Neuron (in vitro differentiated cells): ENCODE measurements around the gene CPNE2.

Source experiments
- H2AFZ ChIP-seq: one replicate; pipeline ENCODE4 v1.6.1; 2013; ENCODE audit warnings: low read depth, mild to moderate bottlenecking, inconsistent platforms, low read length, moderate library complexity
- H3K27me3 ChIP-seq: one replicate; pipeline ENCODE4 v1.6.1; 2013; ENCODE audit warnings: low read length; ENCODE audit not compliant: insufficient read depth
- H3K36me3 ChIP-seq: one replicate; pipeline ENCODE4 v1.6.1; 2013; ENCODE audit warnings: low read length; ENCODE audit not compliant: insufficient read depth
- H3K4me1 ChIP-seq: one replicate; pipeline ENCODE4 v1.6.1; 2013; ENCODE audit warnings: low read length; ENCODE audit not compliant: insufficient read depth
- H3K4me3 ChIP-seq: 2 replicates; pipeline ENCODE4 v1.5.1; 2013; ENCODE audit warnings: mild to moderate bottlenecking, low read length, moderate library complexity
- H3K9me3 ChIP-seq: one replicate; pipeline ENCODE4 v1.6.1; 2013; ENCODE audit warnings: low read length

The CPNE2 gene

GRCh38 chr16:57125969-57126368 is 33.6 kb downstream of the CPNE2 start:
- no peak overlapping the region for H3K4me3 ChIP-seq
- H2AFZ ChIP-seq, result no peak overlapping the region
- no peaks in the 10 kb centered on the region for H3K27me3 ChIP-seq
- no peaks in the 10 kb centered on the region for H3K9me3 ChIP-seq
- peaks cover 5% of the 10 kb centered on the region for H3K4me1 ChIP-seq
- H3K36me3 ChIP-seq, result peaks cover under 1% of the 10 kb centered on the region

GRCh38 chr16:57126411-57126810 is 34.0 kb downstream of the CPNE2 start:
- no peaks in the 10 kb centered on the region for H3K9me3 ChIP-seq
- peaks cover 9% of the 10 kb centered on the region for H3K4me1 ChIP-seq
- no peaks in the 10 kb centered on the region for H3K36me3 ChIP-seq
- H2AFZ ChIP-seq, result no peak overlapping the region
- H3K4me3 ChIP-seq, result no peak overlapping the region
- no peaks in the 10 kb centered on the region for H3K27me3 ChIP-seq

GRCh38 chr16:57127037-57127763 is 34.8 kb downstream of the CPNE2 start:
- no peaks in the 10 kb centered on the region for H3K27me3 ChIP-seq

GRCh38 chr16:57127836-57128235 is 35.5 kb downstream of the CPNE2 start:
- H3K4me1 ChIP-seq, result peaks cover 23% of the 10 kb centered on the region
- H3K27me3 ChIP-seq, result no peaks in the 10 kb centered on the region
- H2AFZ ChIP-seq, result no peak overlapping the region
- H3K9me3 ChIP-seq, result no peaks in the 10 kb centered on the region
- no peak overlapping the region for H3K4me3 ChIP-seq
- no peaks in the 10 kb centered on the region for H3K36me3 ChIP-seq

More at GRCh38 chr16:57127037-57127763, 34.8 kb downstream of the CPNE2 start:
- Histone ChIP-seq H2AFZ (no peak overlapping the region), H3K4me1 (peaks cover 16% of the 10 kb centered on the region), H3K9me3 (no peaks in the 10 kb centered on the region), H3K36me3 (no peaks in the 10 kb centered on the region), H3K4me3 (no peak overlapping the region)

- no peaks in the 10 kb centered on the region for H3K36me3 ChIP-seq
- H3K4me1 ChIP-seq, result peaks cover 27% of the 10 kb centered on the region
- H2AFZ ChIP-seq, result no peak overlapping the region
- H3K9me3 ChIP-seq, result no peaks in the 10 kb centered on the region
- no peak overlapping the region for H3K4me3 ChIP-seq
- no peaks in the 10 kb centered on the region for H3K27me3 ChIP-seq
Measured at GRCh38 chr16:57128771-57129389, 36.5 kb downstream of the CPNE2 start.

- Histone ChIP-seq H2AFZ (no peak overlapping the region), H3K4me1 (peaks cover 23% of the 10 kb centered on the region), H3K36me3 (no peaks in the 10 kb centered on the region), H3K4me3 (no peak overlapping the region), H3K27me3 (no peaks in the 10 kb centered on the region), H3K9me3 (no peaks in the 10 kb centered on the region)
Measured at GRCh38 chr16:57130950-57131321, 38.6 kb downstream of the CPNE2 start.

GRCh38 chr16:57131351-57131970 is 39.1 kb downstream of the CPNE2 start:
- Histone ChIP-seq H2AFZ (no peak overlapping the region), H3K4me3 (no peak overlapping the region), H3K27me3 (no peaks in the 10 kb centered on the region), H3K4me1 (peaks cover 23% of the 10 kb centered on the region), H3K9me3 (no peaks in the 10 kb centered on the region), H3K36me3 (no peaks in the 10 kb centered on the region)

GRCh38 chr16:57132470-57132869 is 40.1 kb downstream of the CPNE2 start:
- Histone ChIP-seq H2AFZ (no peak overlapping the region), H3K4me1 (peaks cover 23% of the 10 kb centered on the region), H3K27me3 (no peaks in the 10 kb centered on the region), H3K36me3 (peaks cover 3% of the 10 kb centered on the region), H3K9me3 (no peaks in the 10 kb centered on the region), H3K4me3 (no peak overlapping the region)

- H3K27me3 ChIP-seq, result no peaks in the 10 kb centered on the region
- no peak overlapping the region for H3K4me3 ChIP-seq
- H3K9me3 ChIP-seq, result no peaks in the 10 kb centered on the region
- H3K4me1 ChIP-seq, result peaks cover 23% of the 10 kb centered on the region
- H3K36me3 ChIP-seq, result peaks cover 3% of the 10 kb centered on the region
- no peak overlapping the region for H2AFZ ChIP-seq
Measured at GRCh38 chr16:57133031-57133430, 40.6 kb downstream of the CPNE2 start.

- H3K4me1 ChIP-seq, result peaks cover 23% of the 10 kb centered on the region
- H3K4me3 ChIP-seq, result no peak overlapping the region
- H3K36me3 ChIP-seq, result peaks cover 3% of the 10 kb centered on the region
- H2AFZ ChIP-seq, result no peak overlapping the region
- no peaks in the 10 kb centered on the region for H3K9me3 ChIP-seq
- H3K27me3 ChIP-seq, result no peaks in the 10 kb centered on the region
Measured at GRCh38 chr16:57133886-57134285, 41.5 kb downstream of the CPNE2 start.

- no peaks in the 10 kb centered on the region for H3K27me3 ChIP-seq
- no peak overlapping the region for H3K4me3 ChIP-seq
- H2AFZ ChIP-seq, result no peak overlapping the region
- peaks cover 23% of the 10 kb centered on the region for H3K4me1 ChIP-seq
- no peaks in the 10 kb centered on the region for H3K9me3 ChIP-seq
- peaks cover 3% of the 10 kb centered on the region for H3K36me3 ChIP-seq
Measured at GRCh38 chr16:57134982-57135381, 42.6 kb downstream of the CPNE2 start.

- Histone ChIP-seq H3K9me3 (no peaks in the 10 kb centered on the region), H2AFZ (no peak overlapping the region), H3K27me3 (no peaks in the 10 kb centered on the region), H3K36me3 (peaks cover 3% of the 10 kb centered on the region), H3K4me3 (no peak overlapping the region), H3K4me1 (peaks cover 12% of the 10 kb centered on the region)
Measured at GRCh38 chr16:57137043-57137442, 44.7 kb downstream of the CPNE2 start.

GRCh38 chr16:57137566-57138273 is 45.3 kb downstream of the CPNE2 start:
- no peaks in the 10 kb centered on the region for H3K9me3 ChIP-seq
- peaks cover 3% of the 10 kb centered on the region for H3K36me3 ChIP-seq
- H2AFZ ChIP-seq, result no peak overlapping the region
- peaks cover 6% of the 10 kb centered on the region for H3K4me1 ChIP-seq
- H3K4me3 ChIP-seq, result no peak overlapping the region
- H3K27me3 ChIP-seq, result no peaks in the 10 kb centered on the region
